Neural progenitor cell (in vitro differentiated cells): ENCODE measurements around the gene UBXN6.

Source experiments
- EZH2 ChIP-seq: fragments of 200-600 bp; sonication (generic); IDR thresholded peaks from 2 replicates; pipeline ENCODE4 v1.6.1; 2017; ENCODE audit warnings: antibody characterized with exemption, mild to moderate bottlenecking, moderate library complexity
- EZH2phosphoT487 ChIP-seq: fragments of 200-600 bp; sonication (generic); IDR thresholded peaks from 2 replicates; pipeline ENCODE4 v1.6.1; 2017; ENCODE audit warnings: antibody characterized with exemption
- TF ChIP-seq, protein P1 (sequence below): fragments of 200-600 bp; sonication (generic); IDR thresholded peaks from 2 replicates; pipeline ENCODE4 v1.5.1; 2017; ENCODE audit warnings: antibody characterized with exemption, mild to moderate bottlenecking

GRCh38 chr19:4456476-4456842 is 1.1 kb downstream of the UBXN6 start:
- TF ChIP-seq, protein P1, sequence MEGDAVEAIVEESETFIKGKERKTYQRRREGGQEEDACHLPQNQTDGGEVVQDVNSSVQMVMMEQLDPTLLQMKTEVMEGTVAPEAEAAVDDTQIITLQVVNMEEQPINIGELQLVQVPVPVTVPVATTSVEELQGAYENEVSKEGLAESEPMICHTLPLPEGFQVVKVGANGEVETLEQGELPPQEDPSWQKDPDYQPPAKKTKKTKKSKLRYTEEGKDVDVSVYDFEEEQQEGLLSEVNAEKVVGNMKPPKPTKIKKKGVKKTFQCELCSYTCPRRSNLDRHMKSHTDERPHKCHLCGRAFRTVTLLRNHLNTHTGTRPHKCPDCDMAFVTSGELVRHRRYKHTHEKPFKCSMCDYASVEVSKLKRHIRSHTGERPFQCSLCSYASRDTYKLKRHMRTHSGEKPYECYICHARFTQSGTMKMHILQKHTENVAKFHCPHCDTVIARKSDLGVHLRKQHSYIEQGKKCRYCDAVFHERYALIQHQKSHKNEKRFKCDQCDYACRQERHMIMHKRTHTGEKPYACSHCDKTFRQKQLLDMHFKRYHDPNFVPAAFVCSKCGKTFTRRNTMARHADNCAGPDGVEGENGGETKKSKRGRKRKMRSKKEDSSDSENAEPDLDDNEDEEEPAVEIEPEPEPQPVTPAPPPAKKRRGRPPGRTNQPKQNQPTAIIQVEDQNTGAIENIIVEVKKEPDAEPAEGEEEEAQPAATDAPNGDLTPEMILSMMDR = no peak
- no peak for TF ChIP-seq EZH2
- no peak for TF ChIP-seq EZH2phosphoT487
